Natural killer cell (primary cell): ENCODE measurements around the gene PELI3. TPM values are rescaled to one million over a fixed set of nuclear protein-coding genes. Genes with fewer than 3 reads are reported as not detected.

Experiments used
- ATAC-seq, 3 donors: fragments of 150-1000 bp in 2 of 3; fragments of 200-7000 bp in 1 of 3; cut with Tn5 transposase; 1 replicate in 1 of 3; 2 replicates in 2 of 3; pipeline ENCODE4 v1.10.0; 2021; ENCODE audit warnings: mild to moderate bottlenecking in 2 of 3, moderate library complexity in 2 of 3
- DNase-seq, 2 donors: peaks; one replicate each; pipeline versions ENCODE4 v3.0.0 to v3.0.0-alpha.2; 2013 to 2021; ENCODE audit warnings: mixed read lengths in 1 of 2
- H3K27ac ChIP-seq: one replicate; pipeline ENCODE4 v1.5.1; 2013; ENCODE audit warnings: mild to moderate bottlenecking, low read length
- H3K27me3 ChIP-seq: one replicate; pipeline ENCODE4 v1.6.1; 2013; ENCODE audit warnings: low read length; ENCODE audit not compliant: control insufficient read depth, insufficient read depth
- H3K36me3 ChIP-seq: one replicate; pipeline ENCODE4 v1.6.1; 2013; ENCODE audit warnings: low read length; ENCODE audit not compliant: control insufficient read depth, insufficient read depth
- H3K4me1 ChIP-seq: one replicate; pipeline ENCODE4 v1.6.1; 2013; ENCODE audit warnings: low read length; ENCODE audit not compliant: control insufficient read depth, insufficient read depth
- H3K4me3 ChIP-seq: one replicate; pipeline ENCODE4 v1.5.1; 2013; ENCODE audit warnings: low read length
- H3K9me3 ChIP-seq: one replicate; pipeline ENCODE4 v1.6.1; 2013; ENCODE audit warnings: low read length; ENCODE audit not compliant: control insufficient read depth, insufficient read depth
- H3K27ac Mint-ChIP-seq, 2 donors: one replicate each; pipeline ENCODE4 v1.8.0; 2022; ENCODE audit warnings: mild to moderate bottlenecking in 2 of 2, mixed read lengths in 2 of 2, moderate library complexity in 1 of 2
- H3K27me3 Mint-ChIP-seq, 2 donors: one replicate each; pipeline ENCODE4 v1.8.0; 2022; ENCODE audit warnings: low read depth in 2 of 2, mixed read lengths in 2 of 2
- H3K36me3 Mint-ChIP-seq: one replicate; pipeline ENCODE4 v1.8.0; 2022; ENCODE audit warnings: mixed read lengths
- H3K4me1 Mint-ChIP-seq, 2 donors: one replicate each; pipeline ENCODE4 v1.8.0; 2022; ENCODE audit warnings: mixed read lengths in 2 of 2
- H3K4me3 Mint-ChIP-seq: one replicate; pipeline ENCODE4 v1.8.0; 2022; ENCODE audit warnings: mild to moderate bottlenecking, moderate library complexity, mixed read lengths
- H3K9me3 Mint-ChIP-seq, 2 donors: one replicate each; pipeline ENCODE4 v1.8.0; 2022; ENCODE audit warnings: mixed read lengths in 2 of 2
- WGBS: methylation state at CpG from one replicate; pipeline ENCODE4 v1.1.7; 2013; ENCODE audit warnings: missing lambda C conversion rate; ENCODE audit not compliant: insufficient coverage; 5-methylcytosine and 5-hydroxymethylcytosine counted together
- intact Hi-C: fragments of 100-400 bp; cut with micrococcal nuclease; formaldehyde crosslinking; loops from one replicate; pipeline ENCODE4 v1.14.2; 2022
- total RNA-seq, 4 donors: library from RNA; stranded (reverse); fragments of 120-200 nt in 1 of 4; gene quantifications; one replicate each; pipeline versions ENCODE4 v1.2.3 to v1.2.4, GENCODE V29; 2013 to 2022
- TF ChIP-seq, protein P1 (sequence below): fragments of 200-600 bp; IDR thresholded peaks from one replicate; pipeline ENCODE4 v1.8.0; 2022; ENCODE audit warnings: antibody characterized with exemption

The PELI3 gene
- total RNA-seq, 3 donors from 2014 or later (not counting 1 experiment from before 2014, with no cell fraction given) = 5.3 to 6.3 (median 5.6) TPM

DNA sequence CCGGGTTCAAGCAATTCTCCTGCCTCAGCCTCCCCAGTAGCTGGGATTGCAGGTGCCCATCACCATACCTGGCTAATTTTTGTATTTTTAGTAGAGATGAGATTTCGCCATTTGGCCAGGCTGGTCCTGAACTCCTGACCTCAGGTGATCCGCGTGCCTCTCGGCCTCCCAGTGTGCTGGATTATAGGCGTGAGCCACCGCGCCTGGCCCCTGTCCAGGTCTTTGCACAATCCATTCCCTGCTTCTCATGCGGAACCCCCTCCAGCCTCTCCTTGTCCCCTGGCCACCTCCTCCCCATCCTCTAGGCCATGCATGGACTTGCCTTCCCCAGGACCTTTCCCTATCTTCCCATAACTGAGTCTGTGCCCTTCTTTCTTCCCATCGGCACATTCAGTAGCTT, 22.3 kb downstream of the PELI3 start:
- Histone ChIP-seq H3K9me3 (no peaks in the 10 kb centered on the region), H3K4me1 (no peaks in the 10 kb centered on the region), H3K36me3 (peaks cover 45% of the 10 kb centered on the region), H3K27me3 (no peaks in the 10 kb centered on the region), H3K27ac (no peak overlapping the region), H3K4me3 (no peak overlapping the region)
- intact Hi-C loops = no loop called here
- Mint-ChIP-seq H3K27me3 (no peaks in the 10 kb centered on the region), H3K36me3 (no peaks in the 10 kb centered on the region), H3K9me3 (no peaks in the 10 kb centered on the region), H3K27ac (no peak overlapping the region), H3K4me1 (no peaks in the 10 kb centered on the region), H3K4me3 (no peak overlapping the region)
- TF ChIP-seq, protein P1, sequence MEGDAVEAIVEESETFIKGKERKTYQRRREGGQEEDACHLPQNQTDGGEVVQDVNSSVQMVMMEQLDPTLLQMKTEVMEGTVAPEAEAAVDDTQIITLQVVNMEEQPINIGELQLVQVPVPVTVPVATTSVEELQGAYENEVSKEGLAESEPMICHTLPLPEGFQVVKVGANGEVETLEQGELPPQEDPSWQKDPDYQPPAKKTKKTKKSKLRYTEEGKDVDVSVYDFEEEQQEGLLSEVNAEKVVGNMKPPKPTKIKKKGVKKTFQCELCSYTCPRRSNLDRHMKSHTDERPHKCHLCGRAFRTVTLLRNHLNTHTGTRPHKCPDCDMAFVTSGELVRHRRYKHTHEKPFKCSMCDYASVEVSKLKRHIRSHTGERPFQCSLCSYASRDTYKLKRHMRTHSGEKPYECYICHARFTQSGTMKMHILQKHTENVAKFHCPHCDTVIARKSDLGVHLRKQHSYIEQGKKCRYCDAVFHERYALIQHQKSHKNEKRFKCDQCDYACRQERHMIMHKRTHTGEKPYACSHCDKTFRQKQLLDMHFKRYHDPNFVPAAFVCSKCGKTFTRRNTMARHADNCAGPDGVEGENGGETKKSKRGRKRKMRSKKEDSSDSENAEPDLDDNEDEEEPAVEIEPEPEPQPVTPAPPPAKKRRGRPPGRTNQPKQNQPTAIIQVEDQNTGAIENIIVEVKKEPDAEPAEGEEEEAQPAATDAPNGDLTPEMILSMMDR = no peak
- ATAC-seq (no peak), DNase-seq (no peak)
- 96% methylated on average over 10 of the region's 10 CpGs for WGBS

DNA sequence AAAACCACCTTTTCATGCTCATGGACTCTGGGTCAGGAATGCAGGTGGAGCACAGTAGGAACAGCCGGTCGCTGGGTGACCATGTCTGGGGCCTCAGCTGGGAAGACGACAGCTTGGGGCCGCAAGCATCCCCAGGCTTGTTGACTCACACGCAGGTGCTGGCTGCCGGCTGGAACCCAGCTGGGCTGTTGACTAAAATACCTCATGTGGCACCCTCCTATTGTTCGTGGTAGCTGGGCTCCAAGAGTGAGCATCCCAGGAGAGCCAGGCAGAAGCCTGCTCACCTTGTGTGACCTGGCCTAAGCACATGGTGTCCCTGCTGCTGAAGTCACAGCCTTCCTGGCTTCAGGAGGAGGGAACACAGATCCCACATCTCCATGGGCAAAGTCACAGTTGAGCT, 22.9 kb downstream of the PELI3 start:
- no peak overlapping the region for H3K27ac Mint-ChIP-seq
- TF ChIP-seq, protein P1 = no peak

DNA sequence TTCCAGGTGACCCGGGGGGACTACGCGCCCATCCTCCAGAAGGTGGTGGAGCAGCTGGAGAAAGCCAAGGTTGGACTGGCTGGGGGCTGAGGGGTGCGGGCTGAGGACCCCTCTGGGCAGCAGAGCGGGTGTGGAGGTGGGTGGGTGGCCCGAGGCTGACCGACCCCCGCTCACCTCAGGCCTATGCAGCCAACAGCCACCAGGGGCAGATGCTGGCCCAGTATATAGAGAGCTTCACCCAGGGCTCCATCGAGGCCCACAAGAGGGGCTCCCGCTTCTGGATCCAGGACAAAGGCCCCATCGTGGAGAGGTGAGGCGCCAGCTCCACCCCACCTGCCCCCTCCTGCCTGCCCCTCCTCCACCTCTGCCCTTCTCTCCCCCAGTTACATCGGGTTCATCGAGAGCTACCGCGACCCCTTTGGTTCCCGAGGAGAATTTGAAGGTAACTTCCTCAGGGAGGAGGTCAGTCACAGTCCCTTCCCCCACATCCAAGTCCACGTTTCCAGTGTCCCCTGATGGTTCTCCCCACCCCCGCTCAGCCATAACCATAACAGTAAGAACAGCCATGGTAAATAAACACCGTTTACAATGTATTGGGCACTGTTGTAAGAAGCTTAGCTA, 24.7 kb downstream of the PELI3 start:
- H3K27me3 ChIP-seq = no peaks in the 10 kb centered on the region
- no peaks in the 10 kb centered on the region for H3K27me3 Mint-ChIP-seq
- no peaks in the 10 kb centered on the region for H3K36me3 Mint-ChIP-seq
- H3K36me3 ChIP-seq = peaks cover 57% of the 10 kb centered on the region
- intact Hi-C loops = no loop called here
- H3K4me1 Mint-ChIP-seq = no peaks in the 10 kb centered on the region
- H3K4me3 Mint-ChIP-seq = no peak overlapping the region
- 94% methylated on average over 20 of the region's 20 CpGs for WGBS
- no peak overlapping the region for H3K27ac Mint-ChIP-seq
- TF ChIP-seq, protein P1 = no peak
- DNase-seq (no peak), ATAC-seq (no peak)
- no peaks in the 10 kb centered on the region for H3K9me3 ChIP-seq
- no peaks in the 10 kb centered on the region for H3K9me3 Mint-ChIP-seq
- no peaks in the 10 kb centered on the region for H3K4me1 ChIP-seq
- no peak overlapping the region for H3K27ac ChIP-seq
- no peak overlapping the region for H3K4me3 ChIP-seq

More for the DNA sequence above, 22.9 kb downstream of the PELI3 start:
- Mint-ChIP-seq H3K27me3 (no peaks in the 10 kb centered on the region), H3K4me1 (no peaks in the 10 kb centered on the region), H3K9me3 (no peaks in the 10 kb centered on the region), H3K4me3 (no peak overlapping the region), H3K36me3 (no peaks in the 10 kb centered on the region)
- intact Hi-C loops = no loop called here
- Histone ChIP-seq H3K27ac (no peak overlapping the region), H3K27me3 (no peaks in the 10 kb centered on the region), H3K36me3 (peaks cover 49% of the 10 kb centered on the region), H3K4me3 (no peak overlapping the region), H3K4me1 (no peaks in the 10 kb centered on the region), H3K9me3 (no peaks in the 10 kb centered on the region)
- WGBS = 95% methylated on average over 7 of the region's 7 CpGs
- no peak for ATAC-seq
- no peak for DNase-seq
